HG03039 (cell line): ENCODE data around the gene BSG.
A peak's percentile ranks its signal among the peaks of the same experiment; 100 is the strongest.

Experiments used
- ATAC-seq: cut with Tn5 transposase; IDR thresholded peaks from one replicate; pipeline ENCODE4 v1.9.1; 2021; ENCODE audit warnings: mild to moderate bottlenecking, moderate library complexity; ENCODE audit not compliant: unreplicated experiment

Gene BSG

GRCh38 chr19:570937-571565 is 1.3 kb upstream of the BSG start:
- ATAC-seq = no peak

DNA sequence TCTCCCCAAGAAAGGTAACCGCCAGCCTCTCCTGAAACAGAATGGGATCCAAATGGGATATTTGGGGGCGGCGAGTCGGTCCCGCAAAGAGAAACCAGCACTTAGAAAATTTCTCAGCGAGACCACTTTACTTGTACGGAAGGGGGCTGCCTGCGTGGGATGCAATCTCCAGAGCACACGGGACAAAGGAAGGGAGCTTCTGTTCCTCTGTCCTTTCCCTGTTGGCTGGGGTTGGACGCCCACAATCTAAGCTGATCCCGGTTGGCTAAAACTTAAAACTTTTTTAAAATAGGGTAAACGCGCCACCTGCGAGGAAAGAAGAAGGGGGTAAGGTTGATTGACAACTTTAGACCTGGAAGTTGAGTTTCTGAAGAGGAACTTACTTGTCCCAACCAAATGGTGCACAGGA is 826 bp upstream of the BSG start:
- no peak for ATAC-seq

DNA sequence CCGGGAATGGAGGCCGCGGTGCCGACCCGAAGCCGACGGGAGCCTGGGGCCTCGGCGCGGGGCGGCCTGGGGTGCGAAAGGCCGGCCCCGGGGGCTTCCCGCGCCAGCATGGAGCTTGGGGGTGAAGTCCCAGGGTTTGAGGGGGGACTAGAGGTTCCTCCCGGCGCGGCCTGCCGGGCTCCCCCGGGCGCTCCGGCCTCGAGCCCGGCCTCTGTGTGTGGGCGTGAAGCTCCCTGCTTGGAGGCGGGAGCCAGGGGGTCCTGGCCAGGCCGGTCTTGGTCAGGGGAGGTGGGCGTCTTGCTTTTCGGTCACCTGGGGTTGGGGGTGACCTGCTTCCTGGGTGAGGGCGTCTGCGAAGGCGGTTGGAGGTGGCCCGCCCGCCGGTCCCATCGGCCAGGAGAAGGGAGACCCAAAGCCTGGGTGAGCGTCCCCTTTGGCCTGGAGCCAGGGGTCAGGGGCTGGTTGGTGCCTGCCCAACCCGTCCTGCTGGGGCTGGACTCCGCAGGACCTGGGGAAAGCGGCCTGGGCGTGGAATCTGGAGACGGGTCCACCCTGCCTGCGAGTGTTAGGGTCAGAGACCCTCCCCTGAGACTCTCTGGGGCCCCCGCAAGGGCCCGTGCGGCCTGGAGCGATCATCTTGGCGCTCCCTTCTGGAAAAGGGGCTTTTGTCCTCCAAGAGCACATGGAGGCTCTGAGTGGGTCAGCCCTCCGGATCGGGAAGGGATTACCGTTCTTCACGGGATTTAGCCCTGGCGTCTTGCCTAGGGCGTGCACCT is 535 bp downstream of the BSG start:
- peak; percentile 34 for ATAC-seq

- no peak for ATAC-seq
These were observed 1.1 kb downstream of the BSG start for GRCh38 chr19:573519-573825.

- no peak for ATAC-seq
These were observed 2.5 kb downstream of the BSG start for GRCh38 chr19:574658-575526.

DNA sequence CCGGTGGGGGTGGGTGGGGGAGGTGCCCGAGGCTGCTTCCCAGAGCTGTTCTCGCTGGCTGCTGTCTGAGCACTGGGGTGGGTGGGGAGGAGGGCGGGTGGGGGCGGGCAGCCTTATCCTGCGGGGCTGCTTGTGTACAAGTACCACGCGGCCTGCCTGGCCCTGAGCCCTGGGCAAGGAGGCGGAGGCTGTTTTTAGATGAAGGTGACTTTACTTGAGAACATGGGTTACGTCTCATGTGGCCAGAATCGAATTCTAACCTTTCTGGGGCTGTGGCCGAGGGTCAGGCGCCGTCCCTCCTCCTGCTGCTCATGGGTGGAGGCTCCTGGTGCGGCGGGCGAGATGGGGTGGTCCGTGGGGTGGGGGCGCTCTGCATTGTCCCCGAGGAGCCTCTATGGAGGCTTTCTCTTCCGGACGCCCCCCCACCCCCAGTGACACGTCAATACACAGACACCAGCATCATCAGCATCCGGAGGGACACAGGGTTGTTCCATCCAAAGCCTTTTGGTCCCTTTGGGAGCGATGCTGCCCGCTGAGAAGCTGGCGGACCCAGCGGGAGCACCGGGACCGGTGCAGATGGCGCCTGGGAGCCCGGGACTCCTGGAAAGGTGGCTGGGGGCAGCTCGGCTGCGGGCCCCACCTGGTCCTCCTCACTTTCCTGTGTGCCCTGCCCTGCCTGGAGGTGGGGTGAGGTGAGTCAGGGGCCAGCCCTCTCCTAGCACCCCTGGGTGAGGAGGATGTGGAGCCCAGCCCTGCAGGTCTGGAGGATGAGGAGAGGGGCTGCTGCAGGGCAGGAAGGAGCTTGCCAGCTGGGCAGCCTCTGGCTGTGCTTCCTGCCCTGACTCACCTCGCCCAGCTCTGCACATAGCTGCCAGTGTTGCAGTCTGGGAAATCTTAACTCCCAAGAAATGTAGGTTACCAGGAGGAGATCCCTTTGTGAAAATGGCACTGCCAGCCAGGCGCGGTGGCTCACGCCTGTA is 3.4 kb downstream of the BSG start:
- ATAC-seq = no peak

- no peak for ATAC-seq
These were observed 4.5 kb downstream of the BSG start for GRCh38 chr19:576768-577438.

DNA sequence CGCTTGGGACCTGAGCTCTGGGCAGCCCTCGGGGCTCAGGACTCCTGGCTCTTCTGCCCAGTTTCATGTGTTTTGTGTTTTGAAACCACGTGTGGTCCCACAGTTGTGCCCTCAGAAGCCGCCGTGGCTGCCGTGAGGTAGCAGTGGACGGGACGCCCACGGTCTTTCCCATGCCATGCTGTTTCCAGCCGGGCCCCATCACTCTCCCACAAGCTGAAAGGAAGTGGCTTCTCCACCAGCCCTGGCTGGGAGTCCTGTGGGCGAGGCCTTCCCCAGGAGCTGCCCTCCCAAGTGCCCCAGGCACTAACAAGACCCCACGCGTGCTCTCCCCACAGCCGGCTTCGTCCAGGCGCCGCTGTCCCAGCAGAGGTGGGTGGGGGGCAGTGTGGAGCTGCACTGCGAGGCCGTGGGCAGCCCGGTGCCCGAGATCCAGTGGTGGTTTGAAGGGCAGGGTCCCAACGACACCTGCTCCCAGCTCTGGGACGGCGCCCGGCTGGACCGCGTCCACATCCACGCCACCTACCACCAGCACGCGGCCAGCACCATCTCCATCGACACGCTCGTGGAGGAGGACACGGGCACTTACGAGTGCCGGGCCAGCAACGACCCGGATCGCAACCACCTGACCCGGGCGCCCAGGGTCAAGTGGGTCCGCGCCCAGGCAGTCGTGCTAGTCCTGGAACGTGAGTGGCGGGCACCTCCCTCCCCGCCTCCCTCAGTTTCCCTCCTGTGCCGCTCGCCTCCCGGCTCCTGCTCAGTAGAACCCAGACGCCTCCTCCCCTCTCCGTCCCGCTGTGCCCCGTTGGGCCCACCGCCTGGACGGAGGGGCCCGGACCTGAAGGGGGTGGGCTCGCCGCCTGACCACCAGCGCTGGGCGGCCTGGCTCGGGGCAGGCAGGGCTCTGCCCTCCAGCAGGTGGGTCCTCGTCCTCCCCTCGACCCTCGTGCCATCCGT is 5.3 kb downstream of the BSG start:
- ATAC-seq = no peak

DNA sequence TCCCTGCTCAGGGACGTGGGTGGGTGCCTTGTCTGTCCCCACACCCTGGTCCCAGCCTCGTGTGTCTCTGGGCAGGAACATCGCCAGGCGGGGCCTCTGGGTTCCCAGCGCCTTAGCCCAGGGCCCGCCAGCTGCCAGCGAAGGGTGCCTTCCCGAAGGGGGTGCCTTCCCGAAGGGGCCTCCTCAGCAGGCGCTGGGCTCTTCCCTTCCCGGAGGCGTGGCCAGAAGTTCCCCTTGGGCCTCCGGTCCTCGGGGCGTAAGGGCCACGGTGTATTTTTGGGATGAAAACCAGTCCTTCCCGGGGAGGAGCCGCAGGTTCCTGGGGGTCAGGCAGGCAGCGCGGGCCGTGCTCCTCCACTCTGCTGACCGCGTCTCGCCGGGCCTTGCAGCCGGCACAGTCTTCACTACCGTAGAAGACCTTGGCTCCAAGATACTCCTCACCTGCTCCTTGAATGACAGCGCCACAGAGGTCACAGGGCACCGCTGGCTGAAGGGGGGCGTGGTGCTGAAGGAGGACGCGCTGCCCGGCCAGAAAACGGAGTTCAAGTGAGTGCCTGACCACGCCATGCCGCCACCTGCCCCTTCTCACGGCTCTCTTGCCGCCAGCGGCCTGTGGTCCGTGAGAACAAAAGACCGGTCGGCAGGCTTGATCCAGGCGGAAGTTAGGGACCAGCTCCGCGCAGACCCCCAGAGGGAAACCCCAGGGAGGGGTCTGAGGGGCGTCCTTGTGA is 6.9 kb downstream of the BSG start:
- ATAC-seq = no peak

- ATAC-seq = no peak
These were observed 7.4 kb downstream of the BSG start for GRCh38 chr19:579842-580155.

DNA sequence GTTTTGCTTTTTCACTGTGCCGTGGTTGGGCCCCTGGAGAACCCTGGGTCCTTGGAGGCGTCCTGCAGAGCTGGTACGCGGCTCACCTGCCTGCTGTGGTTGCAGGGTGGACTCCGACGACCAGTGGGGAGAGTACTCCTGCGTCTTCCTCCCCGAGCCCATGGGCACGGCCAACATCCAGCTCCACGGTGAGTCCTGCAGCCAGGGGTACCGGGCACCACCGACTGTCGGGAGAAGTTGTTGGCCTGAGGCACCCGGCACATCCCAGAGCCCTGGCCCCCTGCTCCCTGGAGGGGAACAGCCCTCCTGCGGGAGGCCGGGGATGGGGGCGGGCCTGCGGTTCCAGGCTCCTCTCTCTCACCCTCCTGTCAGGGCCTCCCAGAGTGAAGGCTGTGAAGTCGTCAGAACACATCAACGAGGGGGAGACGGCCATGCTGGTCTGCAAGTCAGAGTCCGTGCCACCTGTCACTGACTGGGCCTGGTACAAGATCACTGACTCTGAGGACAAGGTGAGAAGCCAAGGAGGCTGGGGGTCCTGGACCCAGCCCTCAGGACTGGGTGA is 8.0 kb downstream of the BSG start:
- ATAC-seq = no peak

GRCh38 chr19:581399-582111 is 9.2 kb downstream of the BSG start:
- no peak for ATAC-seq

DNA sequence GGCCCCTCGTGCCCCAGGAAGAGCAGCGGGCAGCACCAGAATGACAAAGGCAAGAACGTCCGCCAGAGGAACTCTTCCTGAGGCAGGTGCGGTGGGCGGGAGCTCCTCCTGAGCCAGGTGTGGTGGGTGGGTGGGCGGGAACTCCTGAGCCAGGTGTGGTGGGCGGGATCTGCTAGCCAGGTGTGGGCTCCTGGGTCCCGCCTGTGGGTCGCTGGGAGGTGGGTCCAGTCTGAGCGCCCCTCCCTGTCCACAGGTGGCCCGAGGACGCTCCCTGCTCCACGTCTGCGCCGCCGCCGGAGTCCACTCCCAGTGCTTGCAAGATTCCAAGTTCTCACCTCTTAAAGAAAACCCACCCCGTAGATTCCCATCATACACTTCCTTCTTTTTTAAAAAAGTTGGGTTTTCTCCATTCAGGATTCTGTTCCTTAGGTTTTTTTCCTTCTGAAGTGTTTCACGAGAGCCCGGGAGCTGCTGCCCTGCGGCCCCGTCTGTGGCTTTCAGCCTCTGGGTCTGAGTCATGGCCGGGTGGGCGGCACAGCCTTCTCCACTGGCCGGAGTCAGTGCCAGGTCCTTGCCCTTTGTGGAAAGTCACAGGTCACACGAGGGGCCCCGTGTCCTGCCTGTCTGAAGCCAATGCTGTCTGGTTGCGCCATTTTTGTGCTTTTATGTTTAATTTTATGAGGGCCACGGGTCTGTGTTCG is 10.3 kb downstream of the BSG start:
- no peak for ATAC-seq

DNA sequence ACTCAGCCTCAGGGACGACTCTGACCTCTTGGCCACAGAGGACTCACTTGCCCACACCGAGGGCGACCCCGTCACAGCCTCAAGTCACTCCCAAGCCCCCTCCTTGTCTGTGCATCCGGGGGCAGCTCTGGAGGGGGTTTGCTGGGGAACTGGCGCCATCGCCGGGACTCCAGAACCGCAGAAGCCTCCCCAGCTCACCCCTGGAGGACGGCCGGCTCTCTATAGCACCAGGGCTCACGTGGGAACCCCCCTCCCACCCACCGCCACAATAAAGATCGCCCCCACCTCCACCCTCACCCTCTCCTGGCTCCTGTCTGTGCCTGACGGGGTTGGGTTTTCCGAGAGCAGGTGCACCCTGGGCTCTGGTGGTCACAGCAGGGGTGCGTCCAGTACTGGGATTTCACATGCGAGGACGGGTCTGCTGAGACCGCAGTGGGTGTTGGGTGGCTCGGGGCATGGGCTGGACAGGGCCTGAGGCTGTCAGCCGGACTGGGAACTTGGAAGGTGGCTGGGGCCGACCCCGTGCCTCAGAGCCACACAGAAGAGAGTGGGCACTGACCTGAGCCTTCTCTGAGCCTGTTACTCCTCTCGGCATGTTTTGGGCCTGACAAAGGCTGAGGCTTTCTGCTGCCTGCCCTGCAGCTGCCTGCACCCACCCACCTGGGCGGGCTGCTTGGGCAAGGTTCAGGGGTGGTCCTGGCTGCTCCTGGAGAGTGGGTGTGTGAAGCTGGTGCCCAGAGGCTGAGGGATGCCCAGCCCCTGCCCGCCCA is 11.0 kb downstream of the BSG start:
- no peak for ATAC-seq

DNA sequence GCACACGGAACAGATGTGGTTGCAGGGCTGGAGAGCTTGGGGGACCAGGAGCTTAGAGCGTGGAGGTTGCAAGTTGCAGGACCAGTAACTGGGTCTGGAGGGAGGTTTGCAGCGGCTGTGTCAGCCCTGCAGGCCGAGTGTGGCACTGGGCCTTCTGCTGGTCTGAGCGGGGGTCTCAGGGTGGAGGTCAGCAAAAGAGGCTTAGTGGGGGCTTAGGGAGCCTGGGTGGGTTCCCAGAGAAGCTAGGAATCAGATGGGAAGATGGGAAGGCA is 11.5 kb downstream of the BSG start:
- ATAC-seq = no peak

- no peak for ATAC-seq
These were observed 12.0 kb downstream of the BSG start for GRCh38 chr19:584240-585001.
